ENCODE results near the gene NUP210. TPM values are rescaled to one million over a fixed set of nuclear protein-coding genes. Genes with fewer than 3 reads are reported as not detected.

The NUP210 gene
- polyA plus RNA-seq, 1 donor: 8.7 TPM

DNA sequence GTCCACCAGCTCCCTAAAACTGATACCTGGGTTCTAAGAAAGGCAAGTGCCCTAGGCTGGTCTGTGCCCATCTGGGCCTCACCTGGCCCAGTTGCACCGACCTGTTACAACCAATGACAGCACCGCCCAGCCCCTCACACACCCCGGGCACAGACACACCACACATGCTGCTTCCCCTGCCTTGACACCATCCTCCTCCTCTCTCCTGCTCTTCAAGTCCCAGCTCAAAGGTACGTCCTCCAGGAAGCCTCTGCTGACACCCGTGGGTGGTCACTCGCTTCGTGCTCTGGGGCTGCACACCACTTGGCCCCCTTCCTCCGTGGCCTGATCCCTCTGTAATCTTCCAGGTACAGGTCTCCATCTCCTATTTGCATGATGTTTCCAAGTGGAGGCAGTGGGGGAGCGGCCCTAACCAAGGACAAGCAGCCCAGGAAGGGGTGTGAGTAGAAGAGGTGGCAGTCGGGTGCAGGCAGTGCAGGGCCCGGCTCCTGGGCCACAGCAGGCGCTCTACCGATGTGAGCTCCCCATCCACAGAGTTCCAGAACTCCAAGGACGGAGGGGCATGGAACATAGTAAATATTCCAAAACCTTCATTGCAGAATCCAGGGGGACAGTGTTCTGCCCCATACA lies 144.6 kb downstream of the NUP210 start:
- no peak for DNase-seq (ENCODE audit: low read depth)

DNA sequence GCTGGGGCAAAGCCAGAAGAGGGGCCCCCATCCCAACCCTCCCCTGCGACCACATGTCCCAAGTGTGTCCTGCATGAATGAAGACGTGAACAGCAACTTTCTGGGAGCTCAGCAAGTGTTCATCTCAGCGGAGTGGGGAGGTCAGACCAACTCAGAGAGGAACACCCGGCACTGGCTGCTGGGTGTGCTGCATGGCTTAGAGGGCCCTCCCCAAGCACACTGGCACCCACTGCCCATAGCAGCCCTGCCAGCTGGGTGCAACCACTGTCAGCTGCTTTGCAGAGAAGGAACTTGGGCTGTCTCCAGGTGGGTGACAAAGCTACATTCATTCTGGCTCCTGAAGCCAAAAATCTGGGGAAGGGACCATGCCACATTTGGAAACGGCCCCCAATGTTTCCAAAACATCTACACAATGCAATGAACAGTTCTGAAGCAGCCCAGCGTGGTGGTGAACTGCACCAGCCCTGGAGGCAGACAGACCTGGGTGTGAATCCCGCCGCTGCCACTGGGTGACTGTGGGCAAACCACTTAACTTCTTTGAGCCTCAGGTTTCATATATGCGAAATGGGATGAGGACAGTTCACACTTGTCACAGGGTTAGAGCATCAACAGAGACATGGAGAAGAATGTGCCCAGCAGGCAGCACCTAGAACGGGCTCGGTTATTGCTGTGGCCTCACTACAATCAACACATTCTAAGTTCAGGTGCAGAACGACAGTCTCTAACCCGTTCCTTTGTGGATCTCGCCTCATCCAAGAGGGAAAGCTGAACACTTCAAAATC lies 145.4 kb downstream of the NUP210 start:
- no peak for DNase-seq (ENCODE audit: low read depth)

DNA sequence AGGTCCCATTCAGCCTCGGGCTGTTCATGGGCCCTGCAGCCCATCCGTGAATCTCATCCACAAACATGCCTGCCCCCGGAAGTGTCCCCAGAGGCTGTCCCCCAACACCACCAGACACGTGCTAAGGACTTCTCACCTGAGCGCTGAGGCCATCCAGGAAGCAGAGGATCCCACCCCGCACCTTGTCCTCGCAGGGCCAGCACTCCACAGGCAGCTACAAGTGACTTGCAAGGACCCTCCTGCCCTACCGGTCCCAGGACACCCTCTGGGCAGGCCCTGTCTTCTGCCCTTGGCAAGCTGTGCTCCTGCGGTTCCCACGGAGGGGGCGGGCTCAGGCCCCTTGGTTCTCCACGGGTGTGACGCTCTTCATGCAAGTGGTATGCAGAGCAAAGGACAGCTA lies 146.0 kb downstream of the NUP210 start:
- DNase-seq (ENCODE audit: low read depth): no peak

- DNase-seq (ENCODE audit: low read depth): no peak
Measured at GRCh38 chr3:13273604-13274105, 146.5 kb downstream of the NUP210 start.

DNA sequence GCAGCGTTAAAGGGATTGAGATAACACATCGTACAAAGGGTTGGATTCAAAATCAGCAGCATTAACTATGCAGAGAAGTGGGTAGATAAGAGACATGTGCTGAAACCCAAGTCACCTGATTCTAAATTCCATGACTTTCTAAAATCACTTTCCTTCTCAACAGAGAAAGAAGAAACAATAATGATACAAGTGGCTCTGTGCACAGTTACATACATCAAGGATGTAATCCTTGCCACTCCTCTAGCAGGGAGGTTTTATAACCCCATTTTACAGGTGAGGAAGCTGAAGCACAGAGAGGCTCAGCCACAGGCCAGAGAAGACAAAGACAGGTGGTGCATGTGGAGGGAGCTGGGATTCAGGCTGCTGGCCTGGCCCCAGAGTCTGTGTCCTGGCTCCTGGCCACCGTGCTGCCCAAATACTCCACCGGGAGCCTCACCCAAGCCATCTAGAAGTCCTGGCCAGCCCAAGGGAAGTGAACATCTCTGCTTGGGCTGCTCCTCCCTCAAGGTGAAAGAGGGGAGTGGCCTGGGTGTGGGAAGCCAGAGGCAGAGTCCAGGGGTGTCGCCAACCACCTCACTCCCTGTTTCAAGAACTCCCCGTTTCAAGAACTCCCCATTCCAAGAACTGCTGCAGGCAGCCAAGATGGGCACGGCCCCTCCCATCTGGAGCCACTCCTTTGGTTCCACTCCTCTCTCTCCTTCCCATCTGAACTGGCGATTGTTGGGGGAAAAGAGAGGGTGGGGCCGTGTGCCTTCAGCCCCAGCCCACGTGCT lies 147.1 kb downstream of the NUP210 start:
- DNase-seq (ENCODE audit: low read depth): no peak

DNA sequence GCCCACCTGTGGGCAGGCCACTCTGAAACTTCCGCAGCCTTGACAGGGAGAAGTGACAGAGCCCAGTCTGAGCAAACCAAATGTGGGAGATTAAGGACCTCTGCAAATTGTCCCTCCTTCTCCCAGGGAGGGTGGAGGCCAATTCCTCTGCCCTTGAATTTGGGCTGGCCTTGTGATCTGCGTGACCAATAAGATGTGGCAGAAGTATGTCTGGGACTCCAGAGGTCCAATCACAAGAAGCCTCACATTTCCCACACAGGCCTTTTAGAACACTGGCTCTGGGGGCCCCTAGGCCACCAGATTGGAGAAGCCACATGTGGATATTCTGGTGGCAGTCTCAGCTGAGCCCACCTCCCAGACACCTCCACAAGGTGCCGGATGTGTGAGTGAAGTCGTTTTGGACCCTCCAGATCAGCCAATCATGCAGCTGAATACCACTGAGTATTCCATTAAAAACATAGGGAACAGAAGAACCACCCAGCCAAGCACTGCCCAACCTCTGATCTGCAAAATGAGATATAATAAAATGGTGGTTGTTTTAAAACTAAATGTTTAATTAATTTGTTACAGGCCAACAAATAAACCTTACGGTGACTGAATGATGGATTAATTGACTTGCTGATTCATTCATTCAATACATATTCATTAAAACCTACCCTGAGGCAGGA lies 150.3 kb downstream of the NUP210 start:
- DNase-seq (ENCODE audit: low read depth): no peak

DNA sequence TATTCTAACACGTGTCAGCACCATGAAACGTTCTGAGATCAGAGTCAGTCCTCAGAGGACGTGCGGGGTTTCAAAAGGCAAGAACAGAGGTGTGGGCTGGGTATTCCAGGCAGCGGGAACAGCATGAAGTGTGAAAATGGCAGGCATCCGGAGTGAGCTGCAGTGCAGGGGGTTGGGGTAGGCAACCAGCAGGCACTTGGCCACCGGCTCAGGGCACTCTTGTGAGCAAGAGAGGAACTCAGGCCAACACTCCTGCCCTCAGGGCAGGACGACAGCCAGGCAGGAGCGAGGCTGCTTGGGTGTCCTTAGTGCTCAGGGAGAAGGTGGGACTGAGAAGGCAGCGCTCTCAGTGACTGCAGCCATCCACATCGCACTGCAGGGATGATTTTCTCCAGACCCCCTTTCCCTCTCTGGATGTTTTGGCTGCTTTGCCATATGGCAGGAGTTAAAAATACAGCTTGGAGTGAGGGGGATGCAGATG lies 151.1 kb downstream of the NUP210 start:
- DNase-seq (ENCODE audit: low read depth): no peak

- no peak for DNase-seq (ENCODE audit: low read depth)
Measured at GRCh38 chr3:13268120-13268519, 152.0 kb downstream of the NUP210 start.

- no peak for DNase-seq (ENCODE audit: low read depth)
Measured at GRCh38 chr3:13266651-13267362, 153.3 kb downstream of the NUP210 start.

Other genes starting within 250 kb of the NUP210 start
- 15.8 TPM for gene HDAC11, start 60.0 kb upstream of the NUP210 start, polyA plus RNA-seq (ENCODE audit: insufficient read length)
- gene FBLN2, start 128.8 kb upstream of the NUP210 start, polyA plus RNA-seq (ENCODE audit: insufficient read length): 35.1 TPM